GM19351 (cell line): ENCODE results near the gene PTOV1.
A peak's percentile ranks its signal among the peaks of the same experiment; 100 is the strongest.
"Not testable (repeated sequence)": the region's sequence is repeated elsewhere in the genome, so short reads cannot be mapped to it uniquely, and the experiment has no call there.

Experiments
- ATAC-seq: cut with Tn5 transposase; IDR thresholded peaks from one replicate; pipeline ENCODE4 v1.9.1; 2021; ENCODE audit warnings: mild to moderate bottlenecking, moderate library complexity; ENCODE audit not compliant: unreplicated experiment

PTOV1 gene

DNA sequence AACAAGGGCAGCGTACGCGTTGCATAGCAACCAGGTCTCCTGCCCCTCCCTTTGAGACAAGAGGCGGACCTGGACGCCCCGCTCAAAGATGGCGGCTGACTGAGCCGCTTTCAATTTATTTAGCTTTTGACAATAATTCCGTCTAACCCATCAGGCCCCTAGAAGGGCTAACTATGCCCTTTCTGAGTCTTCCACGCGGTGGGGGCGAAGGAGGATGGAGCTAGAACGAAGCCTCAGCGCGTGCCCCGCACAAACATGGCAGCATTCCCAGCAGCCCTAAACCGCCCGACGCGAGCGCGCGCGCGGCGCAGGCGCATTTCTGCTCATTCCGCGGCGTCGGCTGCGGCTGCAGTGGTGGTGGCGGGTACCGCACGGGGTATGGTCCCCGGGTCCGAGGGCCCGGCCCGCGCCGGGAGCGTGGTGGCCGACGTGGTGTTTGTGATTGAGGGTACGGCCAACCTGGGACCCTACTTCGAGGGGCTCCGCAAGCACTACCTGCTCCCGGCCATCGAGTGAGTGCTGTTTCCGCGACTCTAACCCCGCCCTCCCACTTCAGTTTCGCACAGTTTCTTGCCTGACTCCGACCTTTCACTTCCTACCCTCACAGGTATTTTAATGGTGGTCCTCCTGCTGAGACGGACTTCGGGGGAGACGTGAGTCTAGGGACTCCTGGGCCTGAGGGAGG, 32.9 kb upstream of the PTOV1 start, which contains the start of gene MED25:
MED25 (plus strand) TSS at position 326 of the 685 bp plus-strand sequence; CDS start at position 379, 53 bp downstream.
- peak; percentile 51 for ATAC-seq

DNA sequence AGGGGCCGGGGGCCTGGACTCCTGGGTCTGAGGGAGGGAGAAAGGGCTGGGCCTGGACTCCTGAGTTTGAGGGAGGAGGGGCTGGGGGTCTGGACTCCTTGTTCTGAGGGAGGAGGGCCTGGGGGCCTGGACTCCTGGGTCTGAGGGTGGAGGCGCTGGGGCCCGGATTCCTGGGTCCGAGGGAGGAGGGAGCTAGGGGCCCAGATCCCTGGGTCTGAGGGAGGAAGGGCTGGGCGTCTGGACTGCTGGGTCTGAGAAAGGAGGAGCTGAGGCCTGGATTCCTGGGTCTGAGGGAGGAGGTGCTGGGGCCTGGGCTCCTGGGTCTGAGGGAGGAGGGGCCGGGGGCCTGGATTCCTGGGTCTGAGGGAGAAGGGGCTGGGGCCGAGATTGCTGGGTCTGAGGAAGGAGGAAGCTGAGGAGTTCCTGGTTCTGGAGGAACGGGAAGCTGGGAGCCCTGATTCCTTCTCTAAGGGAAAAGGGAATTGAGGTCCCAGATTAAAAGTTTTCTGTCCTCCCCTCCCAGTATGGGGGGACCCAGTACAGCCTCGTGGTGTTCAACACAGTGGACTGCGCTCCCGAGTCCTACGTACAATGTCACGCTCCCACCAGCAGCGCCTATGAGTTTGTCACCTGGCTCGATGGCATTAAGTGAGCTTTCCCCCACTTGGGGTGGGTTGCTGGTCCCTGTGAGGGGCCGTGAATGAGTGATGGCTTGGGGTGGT, 32.1 kb upstream of the PTOV1 start:
- ATAC-seq, result no peak

DNA sequence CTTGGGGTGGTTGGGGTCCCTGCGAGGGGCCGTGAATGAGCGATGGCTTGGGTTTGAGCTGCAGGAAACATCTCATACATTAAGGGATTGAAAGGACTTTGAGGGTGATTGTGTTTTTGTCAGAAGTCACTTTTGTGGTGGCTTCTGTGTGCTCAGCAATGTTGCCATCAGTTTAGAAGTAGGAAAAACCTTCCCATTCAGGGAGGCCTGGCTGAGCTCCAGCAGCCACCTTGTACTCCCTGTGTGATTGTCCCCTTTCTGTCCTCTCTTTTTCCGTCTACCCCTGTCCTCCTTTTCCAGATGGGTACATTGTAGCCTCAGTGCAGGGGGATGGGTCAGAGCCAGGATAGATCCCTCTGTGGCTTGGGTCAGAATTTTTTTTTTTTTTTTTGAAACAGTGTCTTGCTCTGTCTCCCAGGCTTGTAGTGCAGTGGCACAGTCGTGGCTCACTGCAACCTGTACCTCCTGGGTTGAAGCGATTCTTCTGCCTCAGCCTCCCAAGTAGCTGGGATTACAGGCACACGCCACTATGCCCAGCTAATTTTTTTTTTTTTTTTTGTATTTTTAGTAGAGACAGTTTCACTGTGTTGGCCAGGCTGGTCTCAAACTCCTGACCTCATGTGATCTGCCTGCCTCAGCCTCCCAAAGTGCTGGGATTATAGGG, 31.4 kb upstream of the PTOV1 start:
- ATAC-seq, result not testable (repeated sequence)

DNA sequence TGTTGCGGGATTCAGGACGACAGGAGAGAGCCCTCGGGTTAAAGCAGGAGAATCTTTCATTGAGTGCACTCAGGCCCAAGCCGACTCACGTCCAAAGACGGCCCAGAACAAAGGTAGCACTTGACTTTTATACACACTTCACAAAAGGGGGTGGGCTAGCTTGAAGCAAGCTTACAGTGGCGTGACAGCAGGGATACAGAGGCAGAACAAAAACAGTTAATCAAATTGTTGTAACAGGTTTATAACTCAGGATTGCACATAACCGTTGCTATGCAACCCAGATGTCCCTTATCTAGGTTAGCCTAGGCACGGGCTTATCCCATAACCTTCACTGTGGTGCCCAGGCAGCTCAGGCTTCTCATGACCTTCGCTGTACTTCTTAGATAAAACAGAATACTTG, 30.8 kb upstream of the PTOV1 start:
- no peak for ATAC-seq

DNA sequence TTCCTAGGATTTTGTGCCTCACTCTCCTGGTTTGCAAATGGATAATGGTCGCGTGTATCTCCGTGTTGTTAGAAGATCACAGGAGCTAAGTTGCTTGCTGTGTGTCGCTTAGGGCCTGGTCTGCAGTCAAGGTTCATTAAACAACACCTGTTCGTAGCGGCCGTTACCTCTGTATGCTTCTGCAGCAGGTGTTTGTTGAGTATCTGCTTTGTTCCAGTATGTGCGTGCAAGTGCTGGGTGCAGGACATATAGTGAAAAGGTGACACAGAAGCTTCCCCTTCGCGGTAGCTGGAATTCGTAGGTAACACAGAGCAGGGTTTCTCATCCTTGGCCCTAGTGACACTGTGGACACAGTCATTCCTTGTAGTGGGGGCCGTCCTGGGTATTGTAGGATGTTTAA, 27.5 kb upstream of the PTOV1 start:
- no peak for ATAC-seq

DNA sequence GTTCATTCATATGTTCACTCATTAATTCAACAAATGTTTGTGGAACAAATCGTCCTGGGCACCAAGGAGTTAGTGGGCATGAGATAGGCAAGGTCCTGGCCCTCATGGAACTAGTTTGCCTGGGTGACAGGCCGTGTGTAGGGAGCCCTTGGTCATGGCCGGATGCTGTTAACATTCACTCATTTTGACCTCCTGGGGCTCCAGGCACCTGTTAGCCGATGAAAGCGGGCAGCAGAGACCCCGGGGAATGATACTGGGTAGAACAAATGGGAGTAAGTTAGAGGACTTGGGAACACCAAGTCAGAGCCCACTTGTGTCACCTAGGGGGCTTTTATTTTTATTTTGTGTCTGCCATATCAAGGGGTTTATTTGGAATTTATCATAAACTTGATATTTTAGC, 26.3 kb upstream of the PTOV1 start:
- no peak for ATAC-seq

DNA sequence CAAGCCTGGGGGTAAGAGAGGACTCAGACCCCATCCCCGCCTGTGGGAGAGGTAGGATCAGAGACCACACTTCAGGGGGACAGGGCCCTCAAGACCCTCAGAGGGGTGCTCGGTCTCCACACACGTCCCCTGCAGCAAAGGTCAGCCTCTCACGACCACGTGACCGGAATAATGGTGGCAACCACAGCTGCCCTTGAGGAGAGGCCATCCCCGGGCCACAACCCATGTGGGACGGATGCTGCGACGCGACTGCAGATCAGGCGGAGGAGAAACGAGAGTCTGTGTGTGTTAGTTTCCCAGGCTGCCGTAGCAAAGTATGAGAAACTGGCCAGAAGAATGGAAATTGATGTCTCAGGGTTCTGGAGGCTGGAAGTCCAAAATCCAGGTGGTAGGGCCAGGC, 23.9 kb upstream of the PTOV1 start:
- no peak for ATAC-seq

DNA sequence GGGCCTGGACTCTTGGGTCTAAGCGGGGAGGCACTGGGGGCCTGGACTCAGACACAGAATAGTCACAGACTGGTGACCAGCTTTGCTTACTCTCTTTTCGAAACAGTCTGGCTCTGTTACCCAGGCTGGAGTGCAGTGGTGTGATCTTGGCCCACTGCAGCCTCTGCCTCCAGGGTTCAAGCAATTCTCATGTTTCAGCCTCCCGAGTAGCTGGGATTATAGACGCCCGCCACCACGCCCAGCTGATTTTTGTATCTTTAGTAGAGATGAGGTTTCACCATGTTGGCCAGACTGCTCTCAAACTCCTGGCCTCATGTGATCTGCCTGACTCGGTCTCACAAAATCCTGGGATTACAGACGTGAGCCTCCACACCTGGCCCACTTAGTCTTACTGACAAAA, 21.8 kb upstream of the PTOV1 start:
- ATAC-seq, result no peak

DNA sequence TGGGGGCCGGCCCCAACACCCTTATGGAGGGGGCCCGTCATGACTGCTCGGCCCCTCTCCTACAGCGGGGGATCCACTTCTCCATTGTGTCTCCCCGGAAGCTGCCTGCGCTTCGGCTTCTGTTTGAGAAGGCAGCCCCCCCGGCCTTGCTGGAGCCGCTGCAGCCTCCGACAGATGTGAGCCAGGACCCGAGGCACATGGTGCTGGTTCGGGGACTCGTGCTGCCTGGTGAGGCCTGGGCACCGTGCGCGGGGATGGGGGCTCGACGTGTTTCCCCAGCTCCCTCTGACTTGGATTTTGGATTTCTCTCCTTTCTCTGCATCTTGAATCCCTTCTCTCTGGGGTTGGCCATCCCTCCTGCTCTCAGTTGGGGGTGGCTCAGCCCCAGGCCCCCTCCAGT, 21.2 kb upstream of the PTOV1 start:
- no peak for ATAC-seq

DNA sequence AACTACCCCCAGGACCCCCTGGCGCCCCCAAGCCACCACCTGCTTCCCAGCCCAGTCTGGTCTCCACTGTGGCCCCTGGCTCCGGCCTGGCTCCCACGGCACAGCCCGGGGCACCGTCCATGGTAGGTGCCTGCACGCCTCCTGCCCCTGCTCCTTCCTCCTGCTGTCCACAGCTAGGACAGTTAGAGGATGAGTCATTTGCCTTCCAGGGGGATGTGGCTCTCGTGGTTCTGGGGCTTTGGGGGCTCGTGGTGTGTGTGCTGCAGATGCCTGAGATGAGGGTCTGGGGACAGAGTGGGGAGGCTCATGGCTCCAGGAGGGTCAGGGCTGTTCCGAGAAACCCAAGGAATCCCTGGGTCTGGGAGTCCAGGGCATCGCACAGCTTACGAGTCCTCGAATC, 20.2 kb upstream of the PTOV1 start:
- ATAC-seq, result no peak

DNA sequence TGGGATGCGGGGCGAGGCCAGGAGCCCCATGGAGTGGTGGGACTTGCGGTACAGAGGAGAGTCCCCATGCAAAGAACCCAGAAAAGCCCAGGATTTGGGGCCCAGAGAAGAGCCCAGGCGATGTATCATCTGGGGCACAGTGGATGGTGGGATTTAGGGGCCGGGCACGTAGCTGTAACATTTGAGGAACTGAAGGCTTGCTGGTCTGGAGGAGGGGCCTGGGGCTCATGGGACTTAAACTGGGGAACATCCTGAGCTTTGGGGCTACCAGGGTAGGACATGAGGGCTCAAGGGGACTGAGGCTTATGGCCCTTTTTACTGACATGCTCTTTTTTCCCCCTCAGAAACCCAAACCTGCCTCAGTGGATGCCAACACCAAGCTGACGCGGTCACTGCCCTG, 19.4 kb upstream of the PTOV1 start:
- no peak for ATAC-seq

DNA sequence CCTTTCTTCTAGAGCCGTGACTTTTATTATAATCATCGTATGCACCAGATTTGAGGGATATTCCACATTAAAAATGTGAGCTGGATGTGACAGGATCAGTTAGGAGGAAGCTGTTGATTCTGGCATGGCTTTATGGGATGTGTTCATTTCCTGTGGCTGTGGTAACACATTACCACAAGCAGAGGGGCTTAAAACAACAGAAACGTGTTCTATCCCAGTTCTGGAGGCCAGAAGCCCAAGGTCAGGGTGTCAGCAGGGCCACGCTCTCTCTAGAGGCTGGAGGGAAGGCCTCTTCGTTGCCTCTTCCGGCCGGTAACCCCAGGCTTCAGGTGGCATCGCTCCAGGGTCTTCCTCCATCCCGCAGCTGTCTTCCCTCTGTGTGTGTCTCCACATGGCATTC, 18.4 kb upstream of the PTOV1 start:
- no peak for ATAC-seq

DNA sequence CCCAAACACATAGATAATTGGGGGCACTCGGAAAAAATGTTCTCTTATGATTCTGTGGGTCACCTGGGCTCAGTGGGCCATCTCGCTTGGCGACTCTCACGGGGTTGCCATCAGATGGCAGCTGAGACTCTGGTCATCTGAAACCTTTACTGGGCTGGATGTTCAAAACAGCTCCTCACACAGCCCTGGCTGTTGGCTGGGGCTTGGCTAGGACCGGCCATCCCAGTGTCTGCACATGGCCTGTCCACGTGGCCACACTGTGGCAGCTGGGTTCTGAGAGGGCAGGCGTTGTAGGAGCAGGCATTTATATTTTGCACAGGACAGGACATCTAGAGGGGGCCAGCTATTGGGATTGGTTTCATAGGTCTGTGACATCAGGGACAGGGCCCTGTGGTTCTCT, 17.4 kb upstream of the PTOV1 start:
- ATAC-seq, result no peak

DNA sequence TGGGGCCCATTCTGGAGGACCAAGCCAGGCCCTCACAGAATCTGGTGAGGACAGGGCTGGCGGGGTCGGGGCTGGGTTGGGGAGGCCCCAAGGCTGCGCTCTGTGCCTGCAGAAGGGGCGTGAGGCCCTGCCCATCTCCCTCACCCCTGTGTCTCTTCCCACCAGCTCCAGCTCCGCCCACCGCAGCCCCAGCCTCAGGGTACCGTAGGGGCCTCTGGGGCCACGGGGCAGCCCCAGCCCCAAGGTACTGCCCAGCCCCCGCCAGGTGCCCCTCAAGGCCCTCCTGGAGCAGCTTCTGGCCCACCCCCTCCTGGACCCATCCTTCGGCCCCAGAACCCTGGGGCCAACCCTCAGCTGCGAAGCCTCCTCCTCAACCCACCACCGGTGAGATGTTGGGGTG, 15.4 kb upstream of the PTOV1 start:
- no peak for ATAC-seq

DNA sequence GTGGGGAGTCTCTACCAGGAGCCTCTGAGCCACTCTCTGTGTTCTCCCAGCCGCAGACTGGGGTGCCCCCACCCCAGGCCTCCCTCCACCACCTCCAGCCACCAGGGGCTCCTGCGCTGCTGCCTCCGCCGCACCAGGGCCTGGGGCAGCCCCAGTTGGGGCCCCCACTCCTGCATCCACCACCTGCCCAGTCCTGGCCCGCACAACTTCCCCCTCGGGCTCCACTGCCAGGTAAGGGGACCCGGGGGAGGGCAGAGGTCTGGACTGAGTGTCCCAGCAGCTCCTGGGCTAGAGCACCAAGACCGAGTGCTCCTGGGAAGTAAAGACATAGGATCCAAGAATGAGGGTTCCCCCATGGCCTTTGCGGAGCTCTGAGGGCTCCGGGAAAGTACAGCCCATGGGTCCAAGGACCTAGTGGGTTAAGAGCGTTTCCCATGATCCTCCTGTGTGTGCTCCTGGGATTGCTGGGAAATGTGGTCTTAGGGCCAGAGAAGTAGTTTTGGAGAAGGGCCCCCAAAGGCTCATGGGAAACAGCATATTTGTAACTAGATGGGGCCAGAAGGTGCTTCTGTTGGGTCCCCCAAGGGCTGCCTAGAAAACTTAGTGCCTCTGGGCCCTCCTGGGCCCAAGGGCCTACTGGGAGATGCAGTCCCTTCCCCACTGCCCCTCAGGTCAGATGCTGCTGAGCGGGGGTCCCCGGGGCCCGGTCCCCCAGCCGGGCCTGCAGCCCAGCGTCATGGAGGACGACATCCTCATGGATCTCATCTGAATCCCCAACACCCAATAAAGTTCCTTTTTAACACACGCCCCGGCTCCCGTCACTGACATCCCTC, 14.6 kb upstream of the PTOV1 start:
- ATAC-seq, result no peak

DNA sequence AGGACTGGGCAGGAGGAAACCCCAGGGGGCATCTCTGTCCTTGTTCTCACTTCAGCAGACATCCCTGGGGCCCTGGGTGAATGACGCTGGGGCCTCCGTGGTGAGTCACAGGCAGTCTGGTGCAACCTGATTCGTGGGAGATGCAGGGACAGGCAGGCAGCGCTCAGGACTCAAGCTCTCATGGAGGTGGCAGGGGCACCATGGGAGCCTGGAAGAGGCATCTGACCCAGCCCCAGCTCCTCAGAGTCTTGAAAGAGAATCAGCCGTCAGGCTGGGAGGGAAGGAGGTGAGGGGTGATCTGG, 14.0 kb upstream of the PTOV1 start:
- no peak for ATAC-seq

DNA sequence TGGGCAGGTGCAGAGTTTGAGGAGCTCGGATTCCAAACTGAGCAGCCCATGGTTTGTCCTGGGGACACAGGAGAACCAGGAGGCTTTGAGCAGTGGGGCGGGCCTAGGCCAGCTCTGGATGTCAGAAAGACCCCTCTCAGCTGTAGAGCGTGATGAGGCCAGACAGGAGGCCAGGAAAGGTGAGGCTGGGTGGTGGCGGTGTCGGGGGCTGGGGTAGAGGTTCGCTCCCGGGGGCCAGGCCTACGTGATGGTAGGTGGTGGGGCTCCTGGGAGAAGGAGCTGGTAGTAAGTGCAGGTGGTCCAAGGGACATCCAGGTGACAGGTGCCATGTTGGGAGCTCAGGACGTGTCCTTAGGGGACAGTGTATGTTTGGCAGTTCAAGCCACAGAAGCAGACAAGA, 13.5 kb upstream of the PTOV1 start:
- no peak for ATAC-seq

DNA sequence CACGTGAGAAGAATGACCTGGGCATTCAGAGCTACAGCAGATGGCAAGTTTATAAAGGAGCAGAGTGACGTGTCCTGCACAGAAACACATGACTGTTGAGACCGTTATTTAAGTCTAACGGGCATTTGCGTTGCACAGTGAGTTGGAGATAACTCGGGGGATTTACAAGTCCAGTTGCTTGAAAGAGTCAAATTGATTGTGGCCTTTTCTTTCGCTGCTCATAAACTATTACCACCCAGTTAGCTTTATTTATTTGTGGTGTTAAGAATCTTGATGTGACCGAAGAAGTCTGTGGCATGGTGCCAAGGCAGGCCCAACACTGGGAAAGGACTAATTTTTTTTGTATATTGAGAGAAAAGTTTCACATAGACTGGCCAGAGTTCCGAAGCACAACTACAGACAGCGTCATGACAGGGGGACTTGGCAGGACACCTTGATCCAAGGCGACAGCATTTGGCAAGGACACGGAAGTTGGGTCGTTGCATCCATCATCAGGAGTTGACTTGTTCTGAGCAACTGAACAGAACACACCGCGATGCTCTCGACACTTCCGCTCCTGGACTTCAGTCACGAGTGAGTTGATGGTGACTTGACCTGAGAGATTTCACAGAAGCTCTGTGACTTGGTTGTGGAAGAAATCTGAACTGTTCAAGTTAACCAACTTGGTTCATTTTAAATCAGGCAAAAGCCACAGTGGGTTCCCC, 11.9 kb upstream of the PTOV1 start:
- ATAC-seq, result no peak

DNA sequence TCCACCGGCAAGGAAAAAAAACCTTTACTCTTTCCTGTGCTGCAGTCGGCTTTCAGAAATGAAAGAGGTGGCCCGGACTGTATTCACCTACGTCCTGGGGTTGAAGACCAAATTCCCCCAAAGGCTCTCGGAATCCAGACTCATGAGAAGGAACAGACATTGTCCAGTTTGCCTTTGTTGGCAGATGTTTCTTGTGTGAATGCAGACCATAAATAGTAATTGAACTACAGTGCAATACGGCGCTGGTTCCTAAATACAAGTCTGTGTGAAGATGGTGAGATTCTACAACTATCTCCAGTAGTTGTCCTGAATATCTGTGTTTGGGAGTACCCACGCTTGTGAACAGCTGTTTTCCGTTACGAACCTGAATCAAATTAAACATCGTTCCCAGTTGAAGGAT, 11.2 kb upstream of the PTOV1 start:
- ATAC-seq, result no peak

DNA sequence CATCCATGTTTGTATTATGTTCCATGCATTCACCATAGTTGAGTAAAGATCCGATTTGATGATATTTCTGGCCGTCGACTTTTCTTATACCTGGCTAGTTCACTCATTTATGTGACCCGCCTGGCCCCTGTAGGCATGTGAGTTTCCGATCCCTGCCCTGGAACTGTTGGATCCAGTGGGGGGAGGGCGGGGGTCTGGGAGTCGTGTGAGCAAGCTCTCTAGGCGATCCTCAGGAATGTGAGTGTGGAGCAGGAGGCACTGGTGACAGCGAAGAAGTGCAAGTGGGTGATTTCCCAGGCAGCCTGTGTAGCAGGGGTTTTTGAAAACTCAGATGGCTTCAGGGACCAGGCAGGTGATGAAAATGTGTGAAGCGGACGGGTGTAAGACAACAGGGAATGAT, 10.6 kb upstream of the PTOV1 start:
- ATAC-seq, result no peak

DNA sequence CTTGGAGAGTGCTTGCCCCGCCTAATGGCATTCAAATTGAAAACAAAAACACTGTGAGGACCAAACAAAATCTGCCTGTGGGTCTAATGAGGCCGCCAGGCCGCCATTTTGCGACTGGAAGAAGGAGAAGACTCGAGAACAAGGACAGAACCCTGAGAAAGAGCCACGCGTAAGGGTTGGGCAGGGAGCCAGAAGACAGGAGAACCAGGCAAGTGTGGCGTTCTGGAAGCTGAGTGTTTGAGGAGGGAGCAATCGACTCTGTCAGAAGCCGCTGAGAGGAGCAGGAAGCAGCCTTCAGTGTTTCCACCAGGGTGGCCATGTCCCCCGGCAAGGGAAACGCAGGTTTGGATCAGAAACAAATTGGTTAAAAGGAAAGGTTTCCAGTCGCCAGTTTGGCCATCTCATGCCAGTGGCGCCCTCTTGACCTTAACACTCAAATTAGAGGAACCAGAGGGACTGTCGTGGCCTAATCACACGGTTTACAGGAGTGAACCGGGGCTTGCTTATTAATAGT, 10.2 kb upstream of the PTOV1 start:
- no peak for ATAC-seq
